ENCODE measurements around the gene BCAS4.

Gene BCAS4

GRCh38 chr20:50817776-50818172 is 22.9 kb downstream of the BCAS4 start:
- intact Hi-C loops (cut with DNase I; ENCODE audit: low total_unique reads), result loop anchor here (5.0 kb wide), 1 partner anchor 110 kb away; no protein-coding TSS in a partner anchor
- no peaks in the 10 kb centered on the region for H3K36me3 ChIP-seq
- H3K27ac ChIP-seq, result peak overlapping the region; percentile 62 to 67
- no peak for DNase-seq
- no peaks in the 10 kb centered on the region for H3K27me3 ChIP-seq
- no peak for TF ChIP-seq CTCF (IDR thresholded peaks at IDR 0.05)
- H3K9me3 ChIP-seq, result no peaks in the 10 kb centered on the region
- peaks cover 0 to 35% (median 21%) of the 10 kb centered on the region in 4 donors for H3K4me1 ChIP-seq
- no peak overlapping the region for H3K4me3 ChIP-seq

GRCh38 chr20:50819349-50819748 is 24.5 kb downstream of the BCAS4 start:
- no peak for DNase-seq
- peaks cover 0 to 47% (median 30%) of the 10 kb centered on the region in 4 donors for H3K4me1 ChIP-seq
- TF ChIP-seq CTCF (IDR thresholded peaks at IDR 0.05), result no peak
- no peaks in the 10 kb centered on the region for H3K9me3 ChIP-seq
- H3K36me3 ChIP-seq, result no peaks in the 10 kb centered on the region
- H3K27ac ChIP-seq, result peak overlapping the region in 1 of 2 donors; percentile 62
- H3K27me3 ChIP-seq, result no peaks in the 10 kb centered on the region
- H3K4me3 ChIP-seq, result no peak overlapping the region
- intact Hi-C loops (cut with DNase I; ENCODE audit: low total_unique reads), result loop anchor here (5.0 kb wide), 1 partner anchor 108 kb away; no protein-coding TSS in a partner anchor

- TF ChIP-seq CTCF (IDR thresholded peaks at IDR 0.05), result no peak
- H3K27ac ChIP-seq, result no peak overlapping the region
- H3K9me3 ChIP-seq, result no peaks in the 10 kb centered on the region
- intact Hi-C loops (cut with DNase I; ENCODE audit: low total_unique reads), result no loop called here
- no peak for DNase-seq
- H3K27me3 ChIP-seq, result no peaks in the 10 kb centered on the region
- no peaks in the 10 kb centered on the region for H3K36me3 ChIP-seq
- no peak overlapping the region for H3K4me3 ChIP-seq
- H3K4me1 ChIP-seq, result peaks cover 0 to 52% (median 29%) of the 10 kb centered on the region in 4 donors
These were observed 25.8 kb downstream of the BCAS4 start for GRCh38 chr20:50820515-50821256.

- DNase-seq, result no peak
- H3K9me3 ChIP-seq, result no peaks in the 10 kb centered on the region
- H3K27me3 ChIP-seq, result no peaks in the 10 kb centered on the region
- intact Hi-C loops (cut with DNase I; ENCODE audit: low total_unique reads), result no loop called here
- TF ChIP-seq CTCF (IDR thresholded peaks at IDR 0.05), result no peak
- peaks cover 0 to 50% (median 23%) of the 10 kb centered on the region in 4 donors for H3K4me1 ChIP-seq
- no peak overlapping the region for H3K27ac ChIP-seq
- no peaks in the 10 kb centered on the region for H3K36me3 ChIP-seq
- H3K4me3 ChIP-seq, result no peak overlapping the region
These were observed 26.5 kb downstream of the BCAS4 start for GRCh38 chr20:50821257-50821921.

- intact Hi-C loops (cut with DNase I; ENCODE audit: low total_unique reads), result no loop called here
- TF ChIP-seq CTCF (IDR thresholded peaks at IDR 0.05), result no peak
- Histone ChIP-seq H3K36me3 (no peaks in the 10 kb centered on the region), H3K4me1 (peaks cover 0 to 44% (median 23%) of the 10 kb centered on the region in 4 donors), H3K4me3 (no peak overlapping the region), H3K9me3 (no peaks in the 10 kb centered on the region), H3K27me3 (no peaks in the 10 kb centered on the region), H3K27ac (peak overlapping the region in 1 of 2 donors; percentile 76)
- no peak for DNase-seq
These were observed 27.1 kb downstream of the BCAS4 start for GRCh38 chr20:50821994-50822393.
